ENCODE data around the gene RAD1. TPM values are rescaled to one million over a fixed set of nuclear protein-coding genes. Genes with fewer than 3 reads are reported as not detected.

The RAD1 gene
- polyA plus RNA-seq, 3 donors, result 8.5 to 9.6 (median 9.4) TPM

GRCh38 chr5:34892414-34892813 is 22.9 kb downstream of the RAD1 start:
- Histone ChIP-seq H3K4me2 (replicated peaks; ENCODE audit: extremely low read depth, low read length, poor library complexity, severe bottlenecking) (no peak overlapping the region), H3K36me3 (replicated peaks in 1 of 2; ENCODE audit: control insufficient read depth in 1 of 2, insufficient read depth in 2 of 2, low read length in 2 of 2) (no peaks in the 10 kb centered on the region), H3K9ac (ENCODE audit: insufficient read depth, low read length, poor library complexity, severe bottlenecking) (no peak overlapping the region), H3K79me2 (ENCODE audit: insufficient read depth, low read length) (no peaks in the 10 kb centered on the region), H3K4me3 (replicated peaks in 1 of 3; ENCODE audit: low read depth in 2 of 3, low read length in 3 of 3) (no peak overlapping the region), H3K9me3 (replicated peaks in 1 of 2; ENCODE audit: control insufficient read depth in 1 of 2, insufficient read depth in 1 of 2, low read length in 2 of 2) (no peaks in the 10 kb centered on the region), H4K20me1 (ENCODE audit: insufficient read depth, low read length) (no peaks in the 10 kb centered on the region), H3K27me3 (ENCODE audit: control insufficient read depth in 2 of 2, insufficient read depth in 2 of 2, low read length in 2 of 2) (no peaks in the 10 kb centered on the region), H3K4me1 (ENCODE audit: control insufficient read depth in 1 of 2, insufficient read depth in 2 of 2, low read length in 2 of 2) (no peaks in the 10 kb centered on the region), H3K27ac (ENCODE audit: low read depth in 1 of 2, low read length in 2 of 2) (no peak overlapping the region), H2AFZ (ENCODE audit: insufficient read depth, low read depth, low read length, poor library complexity, severe bottlenecking) (no peak overlapping the region)
- DNase-seq, result no peak
- 91% methylated on average over 6 of the region's 6 CpGs for WGBS (ENCODE audit: insufficient coverage)
- H3K27me3 Mint-ChIP-seq (ENCODE audit: low read depth in 3 of 3), result peaks cover 0 to 2% (median 0%) of the 10 kb centered on the region in 3 donors
- intact Hi-C loops (cut with micrococcal nuclease), result no loop called here
- peaks cover 3% of the 10 kb centered on the region for H3K4me1 Mint-ChIP-seq
- H3K27ac Mint-ChIP-seq, result no peak overlapping the region
- TF ChIP-seq CTCF (IDR thresholded peaks at IDR 0.05), result no peak
- no peak overlapping the region for H3K4me3 Mint-ChIP-seq
- no peaks in the 10 kb centered on the region for H3K36me3 Mint-ChIP-seq
- H3K9me3 Mint-ChIP-seq, result no peaks in the 10 kb centered on the region

GRCh38 chr5:34891981-34892380 is 23.3 kb downstream of the RAD1 start:
- intact Hi-C loops (cut with micrococcal nuclease), result no loop called here
- Mint-ChIP-seq H3K9me3 (no peaks in the 10 kb centered on the region), H3K36me3 (no peaks in the 10 kb centered on the region), H3K27me3 (ENCODE audit: low read depth in 3 of 3) (peaks cover 0 to 2% (median 2%) of the 10 kb centered on the region in 3 donors), H3K4me3 (no peak overlapping the region), H3K4me1 (peaks cover 3% of the 10 kb centered on the region), H3K27ac (no peak overlapping the region)
- Histone ChIP-seq H3K79me2 (ENCODE audit: insufficient read depth, low read length) (no peaks in the 10 kb centered on the region), H3K27ac (ENCODE audit: low read depth in 1 of 2, low read length in 2 of 2) (no peak overlapping the region), H3K4me2 (replicated peaks; ENCODE audit: extremely low read depth, low read length, poor library complexity, severe bottlenecking) (no peak overlapping the region), H3K4me1 (ENCODE audit: control insufficient read depth in 1 of 2, insufficient read depth in 2 of 2, low read length in 2 of 2) (no peaks in the 10 kb centered on the region), H3K36me3 (replicated peaks in 1 of 2; ENCODE audit: control insufficient read depth in 1 of 2, insufficient read depth in 2 of 2, low read length in 2 of 2) (no peaks in the 10 kb centered on the region), H3K4me3 (replicated peaks in 1 of 3; ENCODE audit: low read depth in 2 of 3, low read length in 3 of 3) (no peak overlapping the region), H3K9ac (ENCODE audit: insufficient read depth, low read length, poor library complexity, severe bottlenecking) (no peak overlapping the region), H3K27me3 (ENCODE audit: control insufficient read depth in 2 of 2, insufficient read depth in 2 of 2, low read length in 2 of 2) (no peaks in the 10 kb centered on the region), H3K9me3 (replicated peaks in 1 of 2; ENCODE audit: control insufficient read depth in 1 of 2, insufficient read depth in 1 of 2, low read length in 2 of 2) (no peaks in the 10 kb centered on the region), H4K20me1 (ENCODE audit: insufficient read depth, low read length) (no peaks in the 10 kb centered on the region), H2AFZ (ENCODE audit: insufficient read depth, low read depth, low read length, poor library complexity, severe bottlenecking) (no peak overlapping the region)
- 91% methylated on average over 4 of the region's 5 CpGs for WGBS (ENCODE audit: insufficient coverage)
- no peak for DNase-seq
- no peak for TF ChIP-seq CTCF (IDR thresholded peaks at IDR 0.05)
